Measurements from ENCODE around the gene MBD5. TPM values are rescaled to one million over a fixed set of nuclear protein-coding genes. Genes with fewer than 3 reads are reported as not detected.

Gene MBD5
- total and polyA plus RNA-seq, 2 donors: 16.5 to 134 TPM

DNA sequence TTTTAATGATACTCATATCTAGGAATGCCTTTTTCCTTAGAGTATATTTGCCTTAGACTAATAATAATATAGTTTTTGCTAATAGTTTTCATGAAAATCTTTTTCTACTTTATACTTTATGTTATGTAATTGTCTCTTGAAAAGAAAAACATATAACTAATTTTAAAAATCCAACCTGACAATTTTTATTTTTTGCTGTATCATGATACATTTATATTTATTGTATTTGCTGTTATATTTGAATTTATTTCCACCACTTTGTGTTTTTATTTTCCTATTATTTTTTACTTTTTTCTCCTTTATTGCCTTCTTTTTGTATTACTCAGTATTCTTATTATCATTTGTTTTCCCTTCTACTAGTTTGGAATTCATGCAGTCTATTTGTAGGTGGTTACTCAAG is 85.4 kb downstream of the MBD5 start:
- H3K27ac ChIP-seq (ENCODE audit: low read depth): no peak overlapping the region
- H3K4me1 ChIP-seq (ENCODE audit: insufficient read depth): no peaks in the 10 kb centered on the region
- peaks cover 3% of the 10 kb centered on the region for H3K36me3 ChIP-seq (ENCODE audit: insufficient read depth)
- H3K4me3 ChIP-seq (ENCODE audit: low read depth, low read length): no peak overlapping the region
- DNase-seq (ENCODE audit: extremely low spot score): no peak

DNA sequence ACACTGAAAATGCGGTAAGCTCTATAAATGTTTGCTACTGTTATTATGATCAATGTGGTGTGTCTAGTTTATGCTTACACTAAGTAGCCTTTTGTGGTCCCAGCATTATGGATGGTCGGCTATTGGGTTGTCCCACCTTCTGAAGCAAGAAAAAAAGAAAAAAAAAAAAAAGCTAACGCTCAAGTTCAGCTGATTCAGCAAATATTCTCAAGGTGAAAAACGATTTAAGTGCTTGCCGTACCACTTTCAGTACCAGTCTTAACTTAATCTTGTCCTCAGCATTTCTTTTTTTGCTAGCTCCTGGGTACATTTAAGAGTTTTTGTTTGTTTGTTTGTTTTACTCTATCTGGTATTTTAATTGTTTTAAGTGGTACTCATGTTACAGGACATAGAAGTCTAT is 87.5 kb downstream of the MBD5 start:
- 95% methylated on average over 5 of the region's 5 CpGs for WGBS
- H3K27ac ChIP-seq (ENCODE audit: low read depth): no peak overlapping the region
- H3K4me1 ChIP-seq (ENCODE audit: insufficient read depth): no peaks in the 10 kb centered on the region
- peaks cover 3% of the 10 kb centered on the region for H3K36me3 ChIP-seq (ENCODE audit: insufficient read depth)
- H3K4me3 ChIP-seq (ENCODE audit: low read depth, low read length): no peak overlapping the region
- no peak for DNase-seq (ENCODE audit: extremely low spot score)

DNA sequence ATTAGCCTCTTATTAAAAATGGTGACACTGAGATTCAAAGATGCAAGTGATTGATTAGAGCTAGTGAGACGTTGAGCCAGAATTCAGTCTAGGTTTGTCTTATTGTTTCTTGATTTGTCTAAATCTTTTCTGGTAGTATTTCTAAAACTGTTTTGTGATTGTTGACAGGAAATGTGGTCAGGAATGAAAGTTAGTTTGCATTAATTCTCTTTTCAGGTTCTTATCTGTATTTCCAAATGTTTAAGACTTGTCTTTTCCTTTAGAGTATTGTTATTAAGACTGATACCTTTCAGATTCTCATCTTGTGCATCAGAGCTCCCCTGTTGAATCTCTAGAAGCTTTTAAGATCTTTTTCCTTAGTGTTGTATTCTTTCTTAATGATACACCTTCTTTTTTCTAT is 89.3 kb downstream of the MBD5 start:
- Histone ChIP-seq H3K4me3 (ENCODE audit: low read depth, low read length) (no peak overlapping the region), H3K36me3 (ENCODE audit: insufficient read depth) (peaks cover 1% of the 10 kb centered on the region), H3K27ac (ENCODE audit: low read depth) (no peak overlapping the region), H3K4me1 (ENCODE audit: insufficient read depth) (no peaks in the 10 kb centered on the region)
- DNase-seq (ENCODE audit: extremely low spot score): no peak
- 87% methylated on average over 1 of the region's 1 CpG for WGBS

DNA sequence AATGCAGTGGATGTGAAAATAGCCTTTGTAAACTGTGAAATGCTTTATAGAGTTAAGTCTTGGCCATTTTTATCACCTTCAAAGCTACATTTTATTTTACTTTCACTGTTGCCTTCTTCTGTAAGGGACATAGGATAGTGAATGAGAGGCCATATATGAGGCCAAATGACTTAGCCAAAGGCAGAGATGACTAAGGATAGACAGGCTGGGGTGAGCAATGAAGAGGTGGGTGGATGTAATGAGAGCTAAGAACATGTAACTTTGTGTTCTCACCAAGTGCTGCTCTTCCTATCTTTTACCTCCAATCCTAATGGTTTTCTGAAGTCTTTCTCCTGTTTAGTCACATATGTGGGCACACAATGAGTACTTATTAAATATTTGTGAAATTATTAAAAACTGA is 101.9 kb downstream of the MBD5 start:
- no peaks in the 10 kb centered on the region for H3K4me1 ChIP-seq (ENCODE audit: insufficient read depth)
- H3K36me3 ChIP-seq (ENCODE audit: insufficient read depth): no peaks in the 10 kb centered on the region
- DNase-seq (ENCODE audit: extremely low spot score): no peak
- H3K4me3 ChIP-seq (ENCODE audit: low read depth, low read length): no peak overlapping the region
- no peak overlapping the region for H3K27ac ChIP-seq (ENCODE audit: low read depth)

DNA sequence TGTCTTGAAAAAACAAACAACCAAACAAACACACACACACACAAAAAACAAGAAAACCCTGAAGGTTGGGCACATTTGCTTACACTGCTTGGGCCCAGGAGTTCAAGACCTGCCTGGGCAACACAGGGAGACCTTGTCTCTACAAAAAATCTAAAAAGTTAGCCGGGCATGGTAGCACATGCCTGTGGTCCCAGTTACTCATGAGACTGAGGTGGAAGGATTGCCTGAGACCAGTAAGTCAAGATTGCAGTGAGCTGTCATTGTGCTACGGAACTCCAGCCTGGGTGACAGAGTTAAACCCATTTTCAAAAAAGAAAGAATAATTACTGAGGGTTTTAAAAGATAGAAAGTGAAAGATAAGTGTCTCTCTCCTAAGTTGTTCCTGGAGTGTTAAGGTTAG is 103.4 kb downstream of the MBD5 start:
- H3K27ac ChIP-seq (ENCODE audit: low read depth): no peak overlapping the region
- H3K4me3 ChIP-seq (ENCODE audit: low read depth, low read length): no peak overlapping the region
- 89% methylated on average over 2 of the region's 2 CpGs for WGBS
- H3K4me1 ChIP-seq (ENCODE audit: insufficient read depth): no peaks in the 10 kb centered on the region
- no peaks in the 10 kb centered on the region for H3K36me3 ChIP-seq (ENCODE audit: insufficient read depth)
- DNase-seq (ENCODE audit: extremely low spot score): no peak

DNA sequence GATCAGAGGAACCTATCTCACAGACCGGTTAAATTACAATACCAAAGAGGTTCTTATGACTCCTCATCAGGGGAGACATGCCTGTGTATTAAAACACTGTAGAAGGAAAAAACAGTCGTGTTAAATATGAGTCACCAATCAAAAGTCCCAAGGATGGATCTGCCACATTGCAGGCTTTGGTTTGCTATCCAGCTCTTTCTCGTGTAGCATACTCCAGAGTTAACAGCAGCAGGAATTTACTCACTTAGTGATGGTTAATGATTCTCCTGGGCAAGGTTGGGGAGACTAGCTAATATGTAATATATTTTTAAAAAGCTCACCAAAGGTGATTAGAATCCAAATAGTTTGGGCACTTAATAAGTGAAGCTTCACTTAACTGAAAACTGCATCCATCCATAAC is 109.7 kb downstream of the MBD5 start:
- 54% methylated on average over 3 of the region's 3 CpGs for WGBS

DNA sequence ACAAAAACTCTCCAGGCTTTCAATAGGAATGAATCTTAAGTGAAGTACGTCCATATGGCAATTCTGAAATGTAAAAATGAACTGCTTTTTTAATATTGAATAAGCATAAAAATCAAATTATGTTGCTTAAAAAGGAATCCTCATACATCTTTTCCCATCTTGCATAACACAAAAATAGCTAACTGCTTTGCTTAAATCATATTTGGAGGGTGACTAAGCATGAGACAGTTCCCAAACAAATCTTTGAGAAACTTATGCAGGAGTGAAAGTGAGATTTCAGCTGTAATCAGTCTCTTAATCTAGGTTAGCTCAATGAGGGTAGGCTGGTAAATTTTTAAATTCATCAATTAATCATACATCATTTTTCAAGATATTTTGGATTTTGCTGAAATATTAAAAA is 111.5 kb downstream of the MBD5 start:
- Histone ChIP-seq H3K36me3 (ENCODE audit: insufficient read depth) (no peaks in the 10 kb centered on the region), H3K27ac (ENCODE audit: low read depth) (no peak overlapping the region), H3K4me3 (ENCODE audit: low read depth, low read length) (no peak overlapping the region), H3K4me1 (ENCODE audit: insufficient read depth) (no peaks in the 10 kb centered on the region)
- DNase-seq (ENCODE audit: extremely low spot score): no peak
- WGBS: 77% methylated on average over 1 of the region's 1 CpG

More for the DNA sequence above, 109.7 kb downstream of the MBD5 start:
- DNase-seq (ENCODE audit: extremely low spot score): no peak
- no peaks in the 10 kb centered on the region for H3K36me3 ChIP-seq (ENCODE audit: insufficient read depth)
- H3K27ac ChIP-seq (ENCODE audit: low read depth): no peak overlapping the region
- H3K4me1 ChIP-seq (ENCODE audit: insufficient read depth): no peaks in the 10 kb centered on the region
- H3K4me3 ChIP-seq (ENCODE audit: low read depth, low read length): no peak overlapping the region

DNA sequence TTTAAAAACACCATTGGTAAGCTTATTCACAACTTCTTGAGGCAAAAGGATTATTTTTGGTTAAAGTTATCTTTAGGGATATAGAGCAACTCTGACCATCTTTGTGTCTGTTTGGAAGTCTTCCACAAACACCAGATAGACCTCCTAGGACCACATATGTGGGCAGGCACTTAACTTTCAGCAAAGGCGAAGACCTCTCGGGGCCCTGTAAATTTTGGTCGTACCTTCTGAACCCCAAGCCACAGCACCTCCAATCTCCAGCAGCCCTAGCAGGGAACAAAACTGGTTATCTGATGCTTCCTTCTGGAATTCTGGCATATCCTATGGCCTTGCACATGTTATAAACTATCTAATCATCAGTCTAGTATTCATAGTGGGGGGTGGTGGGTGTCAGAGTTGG is 114.8 kb downstream of the MBD5 start:
- H3K4me1 ChIP-seq (ENCODE audit: insufficient read depth): no peaks in the 10 kb centered on the region
- H3K4me3 ChIP-seq (ENCODE audit: low read depth, low read length): no peak overlapping the region
- no peak for DNase-seq (ENCODE audit: extremely low spot score)
- WGBS: 86% methylated on average over 3 of the region's 3 CpGs
- H3K27ac ChIP-seq (ENCODE audit: low read depth): no peak overlapping the region
- no peaks in the 10 kb centered on the region for H3K36me3 ChIP-seq (ENCODE audit: insufficient read depth)

DNA sequence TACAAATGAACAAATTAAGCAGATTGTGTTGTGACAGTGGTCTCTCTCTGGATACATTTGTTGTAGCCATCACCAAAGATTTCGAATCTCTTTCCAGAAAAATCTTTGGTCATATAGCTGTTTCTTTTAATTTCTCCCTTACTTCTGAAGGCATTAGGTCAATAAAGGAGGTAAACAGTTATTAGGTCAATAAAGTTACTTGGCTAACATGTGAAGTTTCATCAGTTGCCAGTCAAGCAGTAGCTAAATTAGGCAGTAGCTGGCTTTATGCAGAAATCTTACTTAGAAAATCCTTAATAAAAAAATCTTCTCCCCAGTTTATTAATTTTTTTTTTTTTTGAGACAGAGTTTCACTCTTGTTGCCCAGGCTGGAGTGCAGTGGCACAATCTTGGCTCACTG is 115.5 kb downstream of the MBD5 start:
- 94% methylated on average over 1 of the region's 1 CpG for WGBS
- Histone ChIP-seq H3K4me3 (ENCODE audit: low read depth, low read length) (no peak overlapping the region), H3K4me1 (ENCODE audit: insufficient read depth) (no peaks in the 10 kb centered on the region), H3K36me3 (ENCODE audit: insufficient read depth) (no peaks in the 10 kb centered on the region), H3K27ac (ENCODE audit: low read depth) (no peak overlapping the region)
- DNase-seq (ENCODE audit: extremely low spot score): no peak

DNA sequence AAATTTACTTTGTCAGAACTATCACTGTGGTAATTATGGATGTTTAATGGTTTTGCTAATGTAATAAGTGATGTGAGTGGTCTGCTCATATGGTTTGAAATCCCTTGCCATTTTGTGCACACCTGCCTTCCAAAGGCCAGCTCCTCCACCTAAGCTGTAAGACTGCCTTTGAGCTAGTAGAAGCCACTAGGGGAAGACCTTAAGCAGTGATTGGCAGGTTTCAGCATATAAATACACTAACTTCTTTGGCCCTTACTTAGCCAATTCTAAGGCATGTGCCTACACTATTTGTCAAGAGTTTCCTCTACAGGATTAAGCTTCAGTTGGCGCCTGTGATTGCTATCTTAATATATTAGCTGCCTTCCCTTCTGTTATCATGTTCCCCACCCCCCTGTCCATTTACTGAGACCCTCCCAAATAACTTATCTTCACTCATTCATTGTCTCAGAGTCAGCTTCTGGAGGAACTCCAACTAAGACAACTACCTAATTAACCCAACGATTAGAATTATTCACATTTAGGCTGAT is 141.1 kb downstream of the MBD5 start:
- no peak overlapping the region for H3K4me3 ChIP-seq (ENCODE audit: low read depth, low read length)
- 82% methylated on average over 2 of the region's 2 CpGs for WGBS
- H3K4me1 ChIP-seq (ENCODE audit: insufficient read depth): no peaks in the 10 kb centered on the region
- H3K36me3 ChIP-seq (ENCODE audit: insufficient read depth): no peaks in the 10 kb centered on the region
- no peak for DNase-seq (ENCODE audit: extremely low spot score)
- H3K27ac ChIP-seq (ENCODE audit: low read depth): no peak overlapping the region

DNA sequence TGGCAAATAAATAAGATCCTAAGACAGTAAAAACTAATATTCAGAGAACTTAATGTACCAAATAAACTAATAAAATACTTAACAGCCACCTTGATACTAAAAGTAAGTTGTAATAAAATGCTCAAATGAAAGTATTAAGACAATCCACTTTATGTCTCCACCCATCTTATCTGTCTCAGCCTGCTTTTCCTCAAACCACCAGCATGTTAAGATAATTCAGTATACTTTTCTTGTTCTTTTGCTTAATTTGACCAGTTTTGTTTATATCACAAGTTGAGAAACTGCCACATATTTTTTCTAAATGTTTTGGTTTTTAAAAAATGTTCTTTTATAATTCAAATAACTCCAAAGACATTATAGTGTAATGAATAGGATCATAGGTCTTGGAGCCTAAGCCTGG is 142.0 kb downstream of the MBD5 start:
- no peak overlapping the region for H3K27ac ChIP-seq (ENCODE audit: low read depth)
- DNase-seq (ENCODE audit: extremely low spot score): no peak
- H3K4me3 ChIP-seq (ENCODE audit: low read depth, low read length): no peak overlapping the region
- H3K4me1 ChIP-seq (ENCODE audit: insufficient read depth): no peaks in the 10 kb centered on the region
- no peaks in the 10 kb centered on the region for H3K36me3 ChIP-seq (ENCODE audit: insufficient read depth)

DNA sequence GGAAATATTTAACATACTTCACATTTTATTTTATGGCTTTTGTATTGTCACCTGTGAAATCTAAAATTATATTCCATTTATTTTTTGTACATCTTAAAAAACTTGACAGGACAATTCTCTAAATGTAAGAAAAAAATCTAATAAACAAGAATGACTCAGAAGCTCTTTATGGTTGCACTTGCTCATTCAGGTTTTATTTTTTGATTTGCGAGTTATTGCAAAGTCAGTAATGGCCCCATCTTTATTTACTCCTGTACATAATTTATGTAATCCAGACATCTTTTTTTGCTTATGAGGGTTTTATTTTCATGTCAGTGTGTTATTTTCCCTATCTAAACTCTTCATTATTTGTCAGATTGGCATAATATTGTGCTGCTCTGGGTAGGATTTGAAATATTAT is 145.1 kb downstream of the MBD5 start:
- Histone ChIP-seq H3K36me3 (ENCODE audit: insufficient read depth) (no peaks in the 10 kb centered on the region), H3K4me3 (ENCODE audit: low read depth, low read length) (no peak overlapping the region), H3K4me1 (ENCODE audit: insufficient read depth) (no peaks in the 10 kb centered on the region), H3K27ac (ENCODE audit: low read depth) (no peak overlapping the region)
- no peak for DNase-seq (ENCODE audit: extremely low spot score)
- WGBS: 71% methylated on average over 1 of the region's 1 CpG

DNA sequence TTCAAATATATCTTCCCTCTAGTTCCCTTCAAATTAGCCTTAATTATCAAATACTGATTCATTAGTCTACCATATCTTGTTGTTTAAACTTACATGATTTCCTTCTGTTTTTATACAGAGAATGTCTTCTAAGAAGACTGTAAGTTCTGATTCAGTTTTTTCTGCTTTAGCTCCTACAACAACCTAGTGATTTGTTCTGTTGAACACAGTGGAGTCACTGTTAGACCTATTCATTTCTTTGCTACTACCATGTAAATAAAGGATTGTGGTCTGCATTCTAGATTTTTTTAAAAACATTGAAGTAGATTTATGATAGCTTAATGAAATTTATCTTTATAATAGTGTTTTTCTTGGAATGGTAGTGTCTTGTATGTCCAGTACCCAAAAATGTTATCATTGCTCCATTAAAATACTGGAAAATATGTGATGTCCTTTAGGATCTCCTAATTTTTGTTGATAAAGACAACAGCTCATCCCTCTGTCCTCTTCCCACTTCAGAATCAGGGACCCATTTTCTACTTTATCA is 146.4 kb downstream of the MBD5 start:
- H3K27ac ChIP-seq (ENCODE audit: low read depth): no peak overlapping the region
- no peak for DNase-seq (ENCODE audit: extremely low spot score)
- H3K36me3 ChIP-seq (ENCODE audit: insufficient read depth): no peaks in the 10 kb centered on the region
- no peak overlapping the region for H3K4me3 ChIP-seq (ENCODE audit: low read depth, low read length)
- no peaks in the 10 kb centered on the region for H3K4me1 ChIP-seq (ENCODE audit: insufficient read depth)

DNA sequence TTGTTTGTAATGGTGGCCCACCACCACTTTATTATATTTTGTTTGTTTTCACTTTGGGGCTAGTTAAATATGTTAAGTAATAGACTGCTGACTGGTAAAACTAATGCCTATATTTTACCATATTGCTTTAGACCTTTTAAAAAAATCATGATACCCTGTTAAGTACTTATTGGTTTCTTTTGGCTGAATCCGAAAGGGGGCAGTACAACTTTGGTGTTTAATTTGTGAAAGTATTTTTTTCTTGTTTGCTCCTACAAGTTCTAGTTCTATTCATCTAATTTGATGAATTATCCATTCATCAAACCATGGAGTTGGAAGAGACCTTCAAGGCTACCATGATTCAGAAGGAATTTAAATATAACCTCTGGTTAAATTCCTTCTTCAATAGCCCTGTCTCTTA is 147.0 kb downstream of the MBD5 start:
- Histone ChIP-seq H3K27ac (ENCODE audit: low read depth) (no peak overlapping the region), H3K4me1 (ENCODE audit: insufficient read depth) (no peaks in the 10 kb centered on the region), H3K4me3 (ENCODE audit: low read depth, low read length) (no peak overlapping the region), H3K36me3 (ENCODE audit: insufficient read depth) (no peaks in the 10 kb centered on the region)
- DNase-seq (ENCODE audit: extremely low spot score): no peak
- 96% methylated on average over 1 of the region's 1 CpG for WGBS

DNA sequence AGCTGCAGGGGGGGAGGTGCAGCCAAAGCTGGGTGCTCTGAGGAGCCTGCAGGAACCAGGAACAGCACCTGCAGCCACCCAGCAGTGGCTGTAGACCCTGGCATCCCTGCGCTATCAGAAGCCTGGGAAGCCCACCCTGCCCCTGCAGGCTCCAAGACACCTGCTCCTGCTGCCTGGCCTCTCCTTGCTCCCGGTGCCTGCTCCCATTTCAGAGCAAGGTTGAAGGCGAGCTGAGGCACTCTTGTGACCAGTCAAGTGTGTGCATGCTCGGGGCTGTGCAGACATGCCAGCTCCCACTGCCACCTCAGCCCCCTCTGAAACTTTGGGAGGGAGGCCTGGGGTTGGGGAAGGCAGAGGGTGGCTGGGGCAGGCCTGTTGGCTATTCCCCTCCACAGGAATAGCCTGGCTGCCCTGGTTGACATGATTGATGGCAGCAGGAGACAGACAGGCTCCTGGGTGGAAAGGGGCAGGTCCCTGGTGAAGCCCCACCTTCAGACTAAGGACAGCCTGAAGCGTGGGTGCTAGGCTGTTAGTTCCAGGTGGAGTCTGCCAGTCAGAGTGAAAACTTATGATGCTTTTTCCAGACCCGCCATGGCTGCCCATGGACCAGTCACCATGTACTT is 151.4 kb downstream of the MBD5 start:
- 97% methylated on average over 6 of the region's 6 CpGs for WGBS
- Histone ChIP-seq H3K4me3 (ENCODE audit: low read depth, low read length) (no peak overlapping the region), H3K27ac (ENCODE audit: low read depth) (no peak overlapping the region), H3K36me3 (ENCODE audit: insufficient read depth) (no peaks in the 10 kb centered on the region), H3K4me1 (ENCODE audit: insufficient read depth) (no peaks in the 10 kb centered on the region)
- DNase-seq (ENCODE audit: extremely low spot score): no peak

Measured in urinary bladder (tissue), 4 donors.